ENCODE data around the gene RTTN. TPM values are rescaled to one million over a fixed set of nuclear protein-coding genes. Genes with fewer than 3 reads are reported as not detected.

Gene RTTN
- polyA plus RNA-seq, 2 donors = 2.3 to 2.8 TPM

DNA sequence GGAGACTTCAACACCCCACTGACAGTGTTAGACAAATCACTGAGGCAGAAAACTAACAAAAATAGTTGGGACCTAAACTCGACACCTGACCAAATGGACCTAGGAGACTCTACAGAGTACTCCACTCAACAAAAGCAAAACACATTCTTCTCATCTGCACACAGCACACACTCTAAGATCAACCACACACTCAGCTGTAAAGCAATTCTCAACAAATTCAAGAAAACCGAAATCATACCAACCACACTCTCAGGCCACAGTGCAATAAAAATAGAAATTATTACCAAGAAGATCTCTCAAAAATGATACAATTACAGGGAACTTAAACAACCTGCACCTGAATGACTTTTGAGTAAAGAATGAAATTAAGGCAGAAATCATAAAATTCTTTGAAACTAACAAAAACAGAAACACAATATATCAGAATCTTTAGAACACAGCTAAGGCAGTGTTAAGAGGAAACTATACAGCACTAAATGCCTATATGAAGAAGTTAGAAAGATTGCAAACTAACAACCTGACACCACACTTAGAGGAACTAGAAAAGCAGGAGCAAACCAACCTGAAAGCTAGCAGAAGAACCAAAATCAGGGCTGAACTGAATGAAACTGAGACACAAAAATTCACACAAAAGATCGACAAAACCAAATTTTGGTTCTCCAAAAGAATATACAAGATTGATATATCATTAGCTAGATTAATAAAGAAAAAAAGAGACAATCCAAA, 46.3 kb downstream of the RTTN start:
- H3K27ac ChIP-seq (ENCODE audit: low read depth in 2 of 2, low read length in 1 of 2) = no peak overlapping the region
- no peaks in the 10 kb centered on the region for H3K9me3 ChIP-seq (ENCODE audit: control insufficient read depth in 2 of 2, insufficient read depth in 1 of 2, low read depth in 1 of 2, low read length in 1 of 2)
- H3K4me1 ChIP-seq (ENCODE audit: control insufficient read depth in 2 of 2, insufficient read depth in 2 of 2, low read length in 1 of 2) = no peaks in the 10 kb centered on the region
- WGBS, 2 donors = 92 to 93% methylated on average over 3 of the region's 3 CpGs
- no peak overlapping the region for H3K4me3 ChIP-seq (ENCODE audit: low read depth in 1 of 2, low read length in 2 of 2)
- H3K27me3 ChIP-seq (ENCODE audit: control insufficient read depth in 1 of 2, insufficient read depth in 2 of 2, low read length in 2 of 2) = no peaks in the 10 kb centered on the region
- H3K36me3 ChIP-seq (ENCODE audit: control insufficient read depth in 2 of 2, insufficient read depth in 2 of 2, low read length in 1 of 2) = no peaks in the 10 kb centered on the region

DNA sequence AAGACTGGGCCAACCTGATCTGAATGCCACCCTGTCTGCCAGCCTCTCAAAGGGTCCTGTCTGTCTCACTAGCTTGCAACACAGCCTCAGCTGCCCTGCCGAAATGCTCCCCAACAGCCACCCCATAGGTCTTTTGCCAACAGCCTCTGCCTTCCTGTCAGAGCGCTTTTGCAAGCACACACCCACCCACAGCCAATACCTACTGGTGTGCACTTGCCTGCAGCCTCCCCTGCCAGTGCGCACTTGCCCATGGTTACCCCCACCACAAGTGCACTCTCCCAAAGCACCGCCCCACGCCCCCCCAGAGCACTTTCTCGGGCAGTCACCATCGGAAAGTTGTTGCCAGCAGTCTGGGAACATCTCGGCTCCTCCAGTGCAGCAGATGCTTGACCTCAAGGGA, 48.6 kb downstream of the RTTN start:
- Histone ChIP-seq H3K4me3 (ENCODE audit: low read depth in 1 of 2, low read length in 2 of 2) (no peak overlapping the region), H3K27me3 (ENCODE audit: control insufficient read depth in 1 of 2, insufficient read depth in 2 of 2, low read length in 2 of 2) (no peaks in the 10 kb centered on the region), H3K4me1 (ENCODE audit: control insufficient read depth in 2 of 2, insufficient read depth in 2 of 2, low read length in 1 of 2) (no peaks in the 10 kb centered on the region), H3K27ac (ENCODE audit: low read depth in 2 of 2, low read length in 1 of 2) (no peak overlapping the region), H3K36me3 (ENCODE audit: control insufficient read depth in 2 of 2, insufficient read depth in 2 of 2, low read length in 1 of 2) (no peaks in the 10 kb centered on the region), H3K9me3 (ENCODE audit: control insufficient read depth in 2 of 2, insufficient read depth in 1 of 2, low read depth in 1 of 2, low read length in 1 of 2) (no peaks in the 10 kb centered on the region)
- WGBS, 2 donors = 95 to 98% methylated on average over 8 of the region's 8 CpGs

DNA sequence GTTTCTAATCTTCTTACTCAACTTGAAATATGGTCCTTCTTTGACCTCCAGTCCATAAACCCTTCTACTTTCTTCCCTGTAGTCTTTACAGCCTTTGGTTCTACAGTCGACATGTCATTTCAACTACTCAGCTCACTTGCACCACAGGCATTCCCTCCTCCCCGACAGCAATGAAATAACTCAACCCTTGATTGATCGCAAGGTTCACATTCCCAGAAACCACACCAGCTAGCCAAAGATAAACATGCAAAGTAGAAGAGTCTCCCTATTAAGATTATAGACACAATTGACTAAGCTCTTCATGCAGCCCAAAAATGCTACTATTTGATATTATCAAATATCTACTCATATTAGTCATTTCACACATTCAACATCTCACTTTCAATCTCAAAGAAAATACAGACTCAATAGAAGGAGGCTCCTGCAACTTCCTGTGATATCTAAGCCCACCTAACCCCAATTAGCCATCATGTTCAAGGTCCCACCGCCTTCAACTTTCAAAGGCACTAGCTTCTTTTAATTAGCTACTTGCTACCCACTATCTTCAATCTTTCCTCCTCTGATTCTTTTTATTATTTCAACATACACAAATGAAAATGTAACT, 50.8 kb downstream of the RTTN start:
- Histone ChIP-seq H3K4me3 (ENCODE audit: low read depth in 1 of 2, low read length in 2 of 2) (no peak overlapping the region), H3K4me1 (ENCODE audit: control insufficient read depth in 2 of 2, insufficient read depth in 2 of 2, low read length in 1 of 2) (no peaks in the 10 kb centered on the region), H3K9me3 (ENCODE audit: control insufficient read depth in 2 of 2, insufficient read depth in 1 of 2, low read depth in 1 of 2, low read length in 1 of 2) (no peaks in the 10 kb centered on the region), H3K36me3 (ENCODE audit: control insufficient read depth in 2 of 2, insufficient read depth in 2 of 2, low read length in 1 of 2) (no peaks in the 10 kb centered on the region), H3K27me3 (ENCODE audit: control insufficient read depth in 1 of 2, insufficient read depth in 2 of 2, low read length in 2 of 2) (no peaks in the 10 kb centered on the region), H3K27ac (ENCODE audit: low read depth in 2 of 2, low read length in 1 of 2) (no peak overlapping the region)
- 59 to 61% methylated on average over 4 of the region's 4 CpGs for WGBS, 2 donors

DNA sequence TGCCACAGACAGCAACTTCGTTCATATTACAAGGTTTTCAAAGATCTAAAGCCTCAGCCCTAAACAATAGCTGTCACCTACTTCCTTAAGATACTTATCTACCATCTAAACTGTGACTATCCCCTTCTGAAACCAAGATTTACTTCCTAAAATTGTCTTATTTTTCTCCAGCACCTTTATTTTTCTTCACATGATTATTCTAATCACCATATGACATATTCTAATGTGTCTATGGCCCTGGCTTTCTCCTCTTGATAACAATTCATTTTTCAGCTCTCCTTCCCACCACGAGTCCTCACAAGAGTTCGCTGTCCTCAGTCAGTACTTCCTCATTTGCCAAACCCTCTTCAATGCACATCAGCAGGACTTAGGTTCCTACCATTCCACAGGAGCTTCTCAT, 53.9 kb downstream of the RTTN start:
- Histone ChIP-seq H3K36me3 (ENCODE audit: control insufficient read depth in 2 of 2, insufficient read depth in 2 of 2, low read length in 1 of 2) (peaks cover 0 to 3% of the 10 kb centered on the region in 2 donors), H3K9me3 (ENCODE audit: control insufficient read depth in 2 of 2, insufficient read depth in 1 of 2, low read depth in 1 of 2, low read length in 1 of 2) (no peaks in the 10 kb centered on the region), H3K27ac (ENCODE audit: low read depth in 2 of 2, low read length in 1 of 2) (no peak overlapping the region), H3K4me1 (ENCODE audit: control insufficient read depth in 2 of 2, insufficient read depth in 2 of 2, low read length in 1 of 2) (no peaks in the 10 kb centered on the region), H3K4me3 (ENCODE audit: low read depth in 1 of 2, low read length in 2 of 2) (no peak overlapping the region), H3K27me3 (ENCODE audit: control insufficient read depth in 1 of 2, insufficient read depth in 2 of 2, low read length in 2 of 2) (no peaks in the 10 kb centered on the region)
- 77 to 82% methylated on average over 3 of the region's 3 CpGs for WGBS, 2 donors

DNA sequence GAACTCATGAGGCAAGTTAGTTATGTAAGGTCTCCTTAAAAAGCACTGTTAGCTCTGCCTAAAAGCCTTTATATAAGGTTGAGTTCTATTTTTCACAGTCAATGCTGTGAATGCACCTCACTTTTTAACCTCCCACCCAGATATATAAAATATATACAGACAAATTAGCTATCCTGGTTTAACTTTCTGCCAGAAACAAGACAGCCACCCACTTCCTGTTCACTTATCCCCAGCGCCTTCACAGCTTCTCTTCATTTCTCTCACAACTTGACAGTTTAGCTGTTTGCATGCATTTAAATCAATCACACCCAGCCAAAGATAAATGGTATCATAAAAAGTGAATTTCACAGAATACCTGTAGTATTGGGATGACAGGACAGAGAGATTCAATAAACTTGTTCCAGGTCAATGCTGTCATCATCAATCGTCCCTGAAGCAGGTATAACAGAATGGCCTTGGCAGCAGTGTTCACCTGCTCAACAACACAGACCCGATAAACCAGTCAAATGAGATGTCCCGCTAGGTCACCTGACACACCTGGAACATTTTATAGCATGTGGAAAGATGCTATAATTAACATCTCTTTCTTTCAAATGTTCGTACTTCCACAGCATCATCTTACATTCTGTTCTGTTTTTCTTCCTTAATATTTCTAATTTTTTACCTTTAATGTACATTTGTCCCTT, 55.7 kb downstream of the RTTN start:
- 77 to 78% methylated on average over 5 of the region's 5 CpGs for whole genome bisulfite sequencing, 2 donors
- no peaks in the 10 kb centered on the region for H3K27me3 ChIP-seq (ENCODE audit: control insufficient read depth in 1 of 2, insufficient read depth in 2 of 2, low read length in 2 of 2)
- peaks cover 0 to 3% of the 10 kb centered on the region in 2 donors for H3K36me3 ChIP-seq (ENCODE audit: control insufficient read depth in 2 of 2, insufficient read depth in 2 of 2, low read length in 1 of 2)
- H3K9me3 ChIP-seq (ENCODE audit: control insufficient read depth in 2 of 2, insufficient read depth in 1 of 2, low read depth in 1 of 2, low read length in 1 of 2) = no peaks in the 10 kb centered on the region
- no peak overlapping the region for H3K4me3 ChIP-seq (ENCODE audit: low read depth in 1 of 2, low read length in 2 of 2)
- H3K27ac ChIP-seq (ENCODE audit: low read depth in 2 of 2, low read length in 1 of 2) = no peak overlapping the region
- no peaks in the 10 kb centered on the region for H3K4me1 ChIP-seq (ENCODE audit: control insufficient read depth in 2 of 2, insufficient read depth in 2 of 2, low read length in 1 of 2)

DNA sequence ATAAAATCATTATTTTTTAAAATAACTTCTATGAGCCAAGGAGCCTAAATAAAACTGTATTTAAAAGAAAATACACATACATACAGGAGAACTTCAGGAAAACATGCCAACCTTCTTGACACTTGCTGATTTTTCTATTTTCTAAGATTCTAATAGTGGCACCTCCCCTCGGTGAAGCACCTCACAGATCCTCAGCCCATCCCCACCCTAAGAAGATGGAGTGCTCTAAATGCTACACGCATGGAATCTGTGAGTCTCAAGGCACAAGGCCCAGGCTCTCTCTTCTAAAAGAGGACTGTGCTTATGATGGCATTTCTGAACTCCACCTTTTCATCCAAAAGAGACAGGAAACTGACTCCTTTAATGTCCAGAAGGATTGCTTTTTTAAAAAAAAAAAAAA, 56.3 kb downstream of the RTTN start:
- whole genome bisulfite sequencing, 2 donors = 94 to 96% methylated on average over 2 of the region's 2 CpGs
- H3K27ac ChIP-seq (ENCODE audit: low read depth in 2 of 2, low read length in 1 of 2) = no peak overlapping the region
- no peaks in the 10 kb centered on the region for H3K4me1 ChIP-seq (ENCODE audit: control insufficient read depth in 2 of 2, insufficient read depth in 2 of 2, low read length in 1 of 2)
- H3K4me3 ChIP-seq (ENCODE audit: low read depth in 1 of 2, low read length in 2 of 2) = no peak overlapping the region
- no peaks in the 10 kb centered on the region for H3K9me3 ChIP-seq (ENCODE audit: control insufficient read depth in 2 of 2, insufficient read depth in 1 of 2, low read depth in 1 of 2, low read length in 1 of 2)
- no peaks in the 10 kb centered on the region for H3K27me3 ChIP-seq (ENCODE audit: control insufficient read depth in 1 of 2, insufficient read depth in 2 of 2, low read length in 2 of 2)
- H3K36me3 ChIP-seq (ENCODE audit: control insufficient read depth in 2 of 2, insufficient read depth in 2 of 2, low read length in 1 of 2) = peaks cover 0 to 3% of the 10 kb centered on the region in 2 donors

DNA sequence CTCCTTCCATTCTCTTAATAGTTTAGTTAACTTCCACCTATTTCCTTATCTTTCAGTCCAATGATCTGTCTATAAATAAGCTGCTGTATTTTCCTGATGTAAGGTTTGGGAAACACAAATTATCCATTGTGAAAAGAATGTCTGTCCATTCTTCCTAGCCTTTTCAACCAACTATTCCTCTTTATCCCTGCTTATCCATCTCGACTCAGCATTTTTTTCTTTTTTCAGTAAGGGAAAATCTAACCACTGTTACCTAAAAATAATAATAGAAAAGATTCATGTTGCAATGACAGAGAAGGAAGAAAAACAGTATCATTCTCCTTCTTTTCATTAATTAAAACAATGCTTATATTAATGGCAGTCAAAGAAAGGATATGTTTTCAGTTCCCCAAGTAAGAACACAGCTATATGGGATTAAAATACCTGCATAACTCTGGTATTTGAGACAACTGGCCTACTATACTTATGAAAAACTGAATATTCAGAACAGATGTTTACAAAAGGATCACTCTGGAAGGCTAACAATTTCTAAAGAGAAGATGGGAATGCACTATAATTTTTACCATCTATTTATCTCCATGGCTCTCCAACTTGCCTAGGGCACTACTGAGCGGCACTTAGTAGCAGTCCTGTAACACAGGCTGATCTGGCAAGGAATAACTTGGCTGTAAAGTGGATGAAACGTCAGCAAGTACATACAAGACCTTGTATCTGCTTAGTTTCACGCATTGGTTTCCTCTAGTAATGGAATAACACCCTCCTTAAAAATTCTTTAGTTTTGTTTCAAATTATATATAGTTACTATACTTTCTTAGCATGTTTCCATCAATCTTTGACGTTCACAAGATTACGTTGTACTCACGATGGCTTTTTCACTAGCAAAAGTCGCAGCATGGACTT, 57.2 kb downstream of the RTTN start:
- Histone ChIP-seq H3K4me3 (ENCODE audit: low read depth in 1 of 2, low read length in 2 of 2) (no peak overlapping the region), H3K9me3 (ENCODE audit: control insufficient read depth in 2 of 2, insufficient read depth in 1 of 2, low read depth in 1 of 2, low read length in 1 of 2) (no peaks in the 10 kb centered on the region), H3K36me3 (ENCODE audit: control insufficient read depth in 2 of 2, insufficient read depth in 2 of 2, low read length in 1 of 2) (peaks cover 0 to 3% of the 10 kb centered on the region in 2 donors), H3K27me3 (ENCODE audit: control insufficient read depth in 1 of 2, insufficient read depth in 2 of 2, low read length in 2 of 2) (no peaks in the 10 kb centered on the region), H3K4me1 (ENCODE audit: control insufficient read depth in 2 of 2, insufficient read depth in 2 of 2, low read length in 1 of 2) (no peaks in the 10 kb centered on the region), H3K27ac (ENCODE audit: low read depth in 2 of 2, low read length in 1 of 2) (no peak overlapping the region)
- 78 to 80% methylated on average over 8 of the region's 8 CpGs for WGBS, 2 donors

DNA sequence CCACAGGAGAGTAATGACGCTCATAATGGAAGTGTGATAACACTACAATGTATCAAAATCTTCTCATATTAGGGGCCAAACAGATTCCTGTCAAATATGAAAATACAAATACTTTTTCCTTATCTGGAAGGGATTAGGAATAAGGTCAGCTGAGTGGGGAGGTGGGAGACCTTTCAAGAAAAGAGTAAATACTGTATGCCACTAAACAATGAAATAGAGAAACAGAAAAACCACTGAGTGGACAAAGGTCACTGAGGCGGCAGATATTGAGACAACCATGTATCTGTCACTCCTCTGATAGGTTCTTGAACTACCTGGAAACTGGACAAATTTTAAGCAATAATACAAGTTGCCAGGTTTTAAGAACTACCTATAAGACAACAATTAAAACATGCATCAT, 59.3 kb downstream of the RTTN start:
- Histone ChIP-seq H3K27ac (ENCODE audit: low read depth in 2 of 2, low read length in 1 of 2) (no peak overlapping the region), H3K27me3 (ENCODE audit: control insufficient read depth in 1 of 2, insufficient read depth in 2 of 2, low read length in 2 of 2) (no peaks in the 10 kb centered on the region), H3K4me1 (ENCODE audit: control insufficient read depth in 2 of 2, insufficient read depth in 2 of 2, low read length in 1 of 2) (no peaks in the 10 kb centered on the region), H3K36me3 (ENCODE audit: control insufficient read depth in 2 of 2, insufficient read depth in 2 of 2, low read length in 1 of 2) (peaks cover 0 to 3% of the 10 kb centered on the region in 2 donors), H3K4me3 (ENCODE audit: low read depth in 1 of 2, low read length in 2 of 2) (no peak overlapping the region), H3K9me3 (ENCODE audit: control insufficient read depth in 2 of 2, insufficient read depth in 1 of 2, low read depth in 1 of 2, low read length in 1 of 2) (no peaks in the 10 kb centered on the region)
- WGBS, 2 donors = 90 to 93% methylated on average over 2 of the region's 2 CpGs

DNA sequence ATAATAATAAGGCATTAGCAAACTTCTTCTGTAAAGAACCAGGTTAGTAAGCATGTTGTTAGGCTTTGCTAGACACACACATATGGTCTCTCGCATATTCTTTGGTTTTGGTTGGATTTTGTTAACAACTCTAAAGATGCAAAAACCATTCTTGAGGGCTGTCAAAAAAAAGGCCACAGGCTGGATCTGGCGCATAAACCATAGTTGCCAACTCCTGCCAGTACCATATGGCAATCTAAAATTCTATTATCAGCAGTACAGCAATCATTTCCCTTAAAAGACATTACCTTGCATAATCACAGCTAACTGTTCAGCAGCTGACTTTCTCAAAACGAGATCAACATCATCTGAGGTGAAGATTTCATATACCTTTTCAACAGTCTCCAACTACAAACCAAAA, 63.5 kb downstream of the RTTN start:
- Histone ChIP-seq H3K4me1 (ENCODE audit: control insufficient read depth in 2 of 2, insufficient read depth in 2 of 2, low read length in 1 of 2) (no peaks in the 10 kb centered on the region), H3K4me3 (ENCODE audit: low read depth in 1 of 2, low read length in 2 of 2) (no peak overlapping the region), H3K27me3 (ENCODE audit: control insufficient read depth in 1 of 2, insufficient read depth in 2 of 2, low read length in 2 of 2) (no peaks in the 10 kb centered on the region), H3K9me3 (ENCODE audit: control insufficient read depth in 2 of 2, insufficient read depth in 1 of 2, low read depth in 1 of 2, low read length in 1 of 2) (no peaks in the 10 kb centered on the region), H3K27ac (ENCODE audit: low read depth in 2 of 2, low read length in 1 of 2) (no peak overlapping the region), H3K36me3 (ENCODE audit: control insufficient read depth in 2 of 2, insufficient read depth in 2 of 2, low read length in 1 of 2) (no peaks in the 10 kb centered on the region)
- WGBS, 2 donors = 93% methylated on average over 3 of the region's 3 CpGs

All from esophagus (tissue), 2 donors.